BLaER1 treated with 17β-estradiol and CSF1 and Interleukin-3, amounts not matched to agents 10 nM and 100 nM (cell line): ENCODE data around the gene ZNF76.

Experiments used
- H3K27ac ChIP-seq, 11 experiments: shearing (Covaris generic); formaldehyde crosslinking; 2 replicates each; pipeline ENCODE4 v1.8.1; 2022
- H3K27me3 ChIP-seq, 11 experiments: shearing (Covaris generic); formaldehyde crosslinking; 2 replicates each; pipeline ENCODE4 v1.8.1; 2022
- H3K36me3 ChIP-seq, 11 experiments: shearing (Covaris generic); formaldehyde crosslinking; 2 replicates each; pipeline ENCODE4 v1.8.1; 2022
- H3K4me1 ChIP-seq, 10 experiments: shearing (Covaris generic); formaldehyde crosslinking; 2 replicates each; pipeline ENCODE4 v1.8.1; 2022
- H3K4me2 ChIP-seq, 11 experiments: shearing (Covaris generic); formaldehyde crosslinking; 2 replicates each; pipeline ENCODE4 v1.8.1; 2022
- H3K4me3 ChIP-seq, 10 experiments: shearing (Covaris generic); formaldehyde crosslinking; 2 replicates each; pipeline ENCODE4 v1.8.1; 2022
- H3K9ac ChIP-seq, 11 experiments: shearing (Covaris generic); formaldehyde crosslinking; 2 replicates each; pipeline ENCODE4 v1.8.1; 2022
- H3K9me3 ChIP-seq, 11 experiments: shearing (Covaris generic); formaldehyde crosslinking; replicated peaks in 1 of 11; 2 replicates each; pipeline ENCODE4 v1.8.1; 2022
- H4K20me1 ChIP-seq, 11 experiments: shearing (Covaris generic); formaldehyde crosslinking; 2 replicates each; pipeline ENCODE4 v1.8.1; 2022
- Cebpa-rat ChIP-seq, 11 experiments: shearing (Covaris generic); IDR thresholded peaks; 2 replicates each; pipeline ENCODE4 v1.8.1; 2022

Gene ZNF76

DNA sequence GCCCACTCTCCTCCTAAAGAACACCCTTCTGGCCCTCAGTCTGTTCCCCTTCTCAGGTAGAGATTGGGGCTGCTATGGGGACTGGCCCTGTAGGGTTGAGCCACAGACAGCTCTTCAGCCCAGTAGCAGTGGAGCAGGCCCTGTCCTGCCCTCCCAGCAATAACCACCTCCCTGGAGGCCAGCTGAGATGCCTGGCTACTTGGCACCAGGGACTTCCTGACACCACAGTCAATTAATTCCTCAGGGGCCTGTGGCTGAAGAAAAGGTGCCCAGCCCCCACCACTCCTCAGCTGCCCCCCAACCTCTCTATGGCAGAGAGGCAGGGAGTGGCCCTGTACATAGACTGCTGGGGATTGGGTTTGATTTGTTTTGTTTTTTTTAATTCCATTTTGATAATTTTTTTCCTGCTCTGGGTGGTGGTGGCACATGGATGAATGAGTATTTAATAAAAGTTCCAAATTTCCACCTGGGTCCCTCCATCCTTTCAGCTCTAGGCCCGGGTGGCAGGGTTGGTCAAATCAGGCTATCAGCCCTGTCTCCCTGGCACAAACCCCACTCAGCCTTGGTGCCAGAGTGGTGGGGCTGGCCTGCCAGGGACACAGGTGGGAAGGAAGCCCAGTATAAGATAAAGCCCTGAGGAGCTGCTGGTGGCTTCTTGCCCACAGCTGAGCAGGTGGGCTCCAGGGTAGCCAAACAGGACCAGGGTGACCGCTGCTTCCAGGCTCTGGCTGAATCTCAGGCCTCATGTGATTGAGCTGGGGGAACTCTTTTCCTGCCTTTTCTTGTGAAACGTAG lies 36.2 kb downstream of the ZNF76 start:
- Histone ChIP-seq H3K4me3 (peak overlapping the region in 1 of 10 experiments; percentile 4; a peak in 1 of 20 replicates), H4K20me1 (peaks cover 0 to 26% (median 6%) of the 10 kb centered on the region in 11 experiments; a peak in 6 of 22 replicates), H3K9ac (peak overlapping the region in 9 of 11 experiments; percentile 42 to 92 (median 90); a peak in 15 of 22 replicates), H3K4me1 (peaks cover 48 to 96% (median 91%) of the 10 kb centered on the region in 10 experiments), H3K27me3 (no peaks in the 10 kb centered on the region), H3K36me3 (peaks cover 13 to 58% (median 42%) of the 10 kb centered on the region in 11 experiments), H3K27ac (peak overlapping the region in 8 of 11 experiments; percentile 30 to 96 (median 92); a peak in 14 of 22 replicates), H3K4me2 (peak overlapping the region; percentile 2 to 99 (median 97); a peak in 19 of 22 replicates), H3K9me3 (no peaks in the 10 kb centered on the region)
- no peak for TF ChIP-seq Cebpa-rat (IDR thresholded peaks at IDR 0.05)

DNA sequence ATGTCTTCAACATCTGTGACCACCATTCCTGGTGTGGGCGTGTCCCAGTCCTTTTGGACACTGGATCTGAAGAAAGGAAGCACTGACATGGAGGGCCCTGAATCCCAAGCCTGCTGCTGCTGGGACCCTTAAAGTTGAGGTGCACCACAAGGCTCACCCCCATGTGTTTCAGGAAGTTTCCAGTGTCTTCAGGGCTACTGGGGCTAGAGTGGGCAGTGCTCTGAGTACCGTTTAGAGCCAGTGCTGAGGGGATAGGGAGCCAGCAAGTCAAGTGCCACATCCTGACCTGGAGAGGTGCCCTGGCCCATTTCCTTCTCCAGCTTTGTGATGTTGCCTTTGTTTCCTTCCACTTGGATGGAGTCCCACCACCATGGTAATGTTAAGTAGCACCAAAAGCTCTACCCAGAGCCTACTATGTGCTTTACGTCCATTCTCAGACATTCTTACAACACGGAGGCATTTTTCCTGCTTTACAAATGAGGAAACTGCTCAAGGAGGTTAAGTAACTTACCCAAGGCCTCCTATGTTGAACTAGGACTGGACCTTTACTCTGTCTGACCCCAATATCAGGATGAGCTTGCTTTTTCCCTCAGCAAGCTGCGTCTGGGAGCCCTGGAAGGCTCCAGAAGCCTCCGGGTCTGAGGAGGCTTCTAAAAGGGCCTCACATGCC lies 37.5 kb downstream of the ZNF76 start:
- Histone ChIP-seq H3K9ac (peak overlapping the region; percentile 79 to 92 (median 90); a peak in 21 of 22 replicates), H3K27ac (peak overlapping the region; percentile 1 to 96 (median 93); a peak in 21 of 22 replicates), H3K4me3 (peak overlapping the region; percentile 68 to 87 (median 75); a peak in 19 of 20 replicates)

DNA sequence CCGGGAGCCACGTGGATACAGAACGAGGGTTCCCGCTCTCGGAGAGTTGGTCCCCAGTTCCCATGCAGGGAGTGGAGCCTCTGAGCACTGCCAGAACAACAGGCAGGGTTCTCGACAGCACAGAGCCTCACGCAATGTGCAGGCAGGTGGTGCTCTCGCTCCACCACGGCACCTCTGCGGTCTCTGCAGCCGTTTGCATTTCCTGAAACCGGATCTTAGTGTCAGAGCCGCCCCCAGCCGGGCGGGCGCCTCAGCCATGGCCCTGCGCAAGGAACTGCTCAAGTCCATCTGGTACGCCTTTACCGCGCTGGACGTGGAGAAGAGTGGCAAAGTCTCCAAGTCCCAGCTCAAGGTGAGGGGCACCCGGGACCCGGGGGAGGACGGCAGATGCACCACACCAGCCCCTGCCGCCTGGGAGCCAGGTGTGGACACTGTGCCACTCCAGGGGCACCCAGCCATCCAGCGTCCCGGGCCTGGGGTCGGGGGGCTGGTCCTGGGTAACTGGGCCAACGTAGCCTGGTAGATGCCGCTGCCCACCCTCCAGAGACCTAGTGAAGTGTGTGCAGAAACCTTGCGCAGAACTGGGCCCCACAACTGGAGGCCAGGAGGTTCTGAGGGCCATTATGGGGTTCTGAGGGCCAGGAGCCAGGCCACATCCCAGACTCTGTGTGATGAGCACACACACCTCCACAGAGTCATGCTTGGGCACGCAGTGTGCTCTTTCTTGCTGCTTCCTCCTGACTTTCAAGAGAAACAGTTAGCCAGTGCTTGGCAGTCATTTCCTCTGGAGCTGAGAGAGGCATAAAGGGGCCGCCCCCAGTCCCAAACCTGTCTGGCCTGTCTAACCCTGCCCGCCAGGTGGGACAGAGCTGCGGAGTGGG lies 38.3 kb downstream of the ZNF76 start, which contains the start of gene DEF6:
DEF6 (plus strand) TSS at position 218 of the 881 bp plus-strand sequence; CDS start at position 257, 39 bp downstream.
- no peak for TF ChIP-seq Cebpa-rat (IDR thresholded peaks at IDR 0.05)
- H3K9me3 ChIP-seq, result no peaks in the 10 kb centered on the region
- no peaks in the 10 kb centered on the region for H3K27me3 ChIP-seq
- peak within 1 kb of the TSS; percentile 94 to 99 (median 98) for H3K4me2 ChIP-seq
- H3K27ac ChIP-seq, result peak within 1 kb of the TSS; percentile 75 to 96 (median 93)
- H3K4me3 ChIP-seq, result peak within 1 kb of the TSS; percentile 68 to 87 (median 75)
- H3K36me3 ChIP-seq, result peaks cover 0 to 42% (median 24%) of the 10 kb centered on the region in 11 experiments; a peak in 16 of 22 replicates
- peak within 1 kb of the TSS; percentile 79 to 92 (median 90) for H3K9ac ChIP-seq
- H4K20me1 ChIP-seq, result peaks cover 0 to 10% (median 2%) of the 10 kb centered on the region in 11 experiments; a peak in 6 of 22 replicates
- H3K4me1 ChIP-seq, result peaks cover 69 to 100% (median 96%) of the 10 kb centered on the region in 10 experiments

More for the DNA sequence above, 37.5 kb downstream of the ZNF76 start:
- Histone ChIP-seq H3K4me2 (peak overlapping the region; percentile 94 to 99 (median 98)), H3K36me3 (peaks cover 0 to 47% (median 29%) of the 10 kb centered on the region in 11 experiments; a peak in 16 of 22 replicates), H3K9me3 (no peaks in the 10 kb centered on the region), H4K20me1 (peaks cover 0 to 17% (median 6%) of the 10 kb centered on the region in 11 experiments; a peak in 6 of 22 replicates), H3K4me1 (peaks cover 61 to 100% (median 97%) of the 10 kb centered on the region in 10 experiments), H3K27me3 (no peaks in the 10 kb centered on the region)
- TF ChIP-seq Cebpa-rat (IDR thresholded peaks at IDR 0.05), result no peak

DNA sequence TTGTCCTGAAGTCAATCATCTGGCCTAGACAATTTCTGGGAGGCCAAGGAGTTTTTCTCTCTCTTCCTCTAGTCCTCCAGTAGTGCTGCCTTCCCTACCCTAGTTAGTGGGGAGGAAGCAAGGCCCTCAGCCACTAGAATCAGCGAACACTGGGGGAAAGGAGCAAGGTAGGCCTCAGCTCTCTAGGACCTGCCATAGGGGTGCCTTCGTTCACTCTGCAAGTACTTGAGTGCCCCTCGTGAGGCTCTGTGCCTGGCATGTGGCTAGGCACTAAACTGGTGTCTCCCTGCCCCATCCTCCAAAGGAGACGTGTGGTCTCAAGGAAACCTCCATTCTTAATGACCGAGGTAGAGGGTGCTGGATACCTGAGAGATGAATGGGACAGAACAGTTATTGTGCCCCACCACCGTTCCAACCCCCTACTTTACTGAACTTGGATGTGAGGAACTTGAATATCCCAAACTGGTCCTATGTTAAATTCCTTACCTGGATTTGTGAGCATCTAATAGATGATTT lies 39.1 kb downstream of the ZNF76 start:
- H3K4me2 ChIP-seq, result peak overlapping the region; percentile 94 to 99 (median 98)
- peak overlapping the region; percentile 68 to 87 (median 75) for H3K4me3 ChIP-seq
- H3K9ac ChIP-seq, result peak overlapping the region; percentile 79 to 92 (median 90)
- H3K4me1 ChIP-seq, result peaks cover 77 to 100% (median 96%) of the 10 kb centered on the region in 10 experiments
- H4K20me1 ChIP-seq, result peaks cover 0 to 2% (median 0%) of the 10 kb centered on the region in 11 experiments; a peak in 3 of 22 replicates
- H3K36me3 ChIP-seq, result peaks cover 0 to 37% (median 16%) of the 10 kb centered on the region in 11 experiments; a peak in 18 of 22 replicates
- H3K27me3 ChIP-seq, result no peaks in the 10 kb centered on the region
- TF ChIP-seq Cebpa-rat (IDR thresholded peaks at IDR 0.05), result no peak
- H3K27ac ChIP-seq, result peak overlapping the region; percentile 75 to 96 (median 93)
- no peaks in the 10 kb centered on the region for H3K9me3 ChIP-seq

DNA sequence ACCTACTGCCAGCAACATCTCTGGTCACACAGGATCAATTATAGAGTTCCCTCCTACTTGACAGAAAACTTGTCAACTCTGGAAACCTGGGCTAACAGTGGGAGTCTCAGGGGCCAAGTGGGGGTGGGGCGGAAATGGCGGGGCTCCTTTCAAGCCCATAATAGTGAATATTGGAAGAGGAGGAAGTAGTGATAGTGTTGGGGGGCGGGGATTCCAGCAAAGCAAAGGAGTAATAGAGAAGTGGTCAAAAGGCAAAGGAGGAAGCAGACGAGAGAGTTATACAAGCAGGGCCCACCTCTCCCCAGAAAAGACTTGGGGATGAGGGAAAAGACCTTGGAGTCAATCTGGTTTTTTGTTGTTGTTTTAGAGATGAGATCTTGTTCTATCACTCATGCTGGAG lies 40.1 kb downstream of the ZNF76 start:
- H3K9me3 ChIP-seq, result no peaks in the 10 kb centered on the region
- H3K4me2 ChIP-seq, result peak overlapping the region; percentile 94 to 99 (median 98)
- peak overlapping the region; percentile 48 to 92 (median 88); a peak in 21 of 22 replicates for H3K9ac ChIP-seq
- H3K27me3 ChIP-seq, result no peaks in the 10 kb centered on the region
- H3K27ac ChIP-seq, result peak overlapping the region; percentile 71 to 96 (median 93)
- peaks cover 0 to 40% (median 16%) of the 10 kb centered on the region in 11 experiments; a peak in 19 of 22 replicates for H3K36me3 ChIP-seq
- peaks cover 87 to 100% (median 98%) of the 10 kb centered on the region in 10 experiments for H3K4me1 ChIP-seq
- TF ChIP-seq Cebpa-rat (IDR thresholded peaks at IDR 0.05), result no peak
- no peaks in the 10 kb centered on the region; a peak in 2 of 22 replicates for H4K20me1 ChIP-seq
- H3K4me3 ChIP-seq, result peak overlapping the region; percentile 35 to 87 (median 75)

- Histone ChIP-seq H3K4me3 (peak overlapping the region in 7 of 10 experiments; percentile 33 to 87 (median 49); a peak in 11 of 20 replicates), H3K36me3 (peaks cover 6 to 40% (median 23%) of the 10 kb centered on the region in 11 experiments; a peak in 19 of 22 replicates), H3K9me3 (no peaks in the 10 kb centered on the region), H3K27me3 (no peaks in the 10 kb centered on the region), H3K27ac (peak overlapping the region; percentile 71 to 96 (median 93)), H3K9ac (peak overlapping the region in 8 of 11 experiments; percentile 4 to 91 (median 79); a peak in 11 of 22 replicates), H3K4me2 (peak overlapping the region; percentile 94 to 99 (median 98)), H4K20me1 (no peaks in the 10 kb centered on the region; a peak in 3 of 22 replicates), H3K4me1 (peaks cover 83 to 99% (median 94%) of the 10 kb centered on the region in 10 experiments)
- no peak for TF ChIP-seq Cebpa-rat (IDR thresholded peaks at IDR 0.05)
Measured at GRCh38 chr6:35300848-35301247, 41.3 kb downstream of the ZNF76 start.

DNA sequence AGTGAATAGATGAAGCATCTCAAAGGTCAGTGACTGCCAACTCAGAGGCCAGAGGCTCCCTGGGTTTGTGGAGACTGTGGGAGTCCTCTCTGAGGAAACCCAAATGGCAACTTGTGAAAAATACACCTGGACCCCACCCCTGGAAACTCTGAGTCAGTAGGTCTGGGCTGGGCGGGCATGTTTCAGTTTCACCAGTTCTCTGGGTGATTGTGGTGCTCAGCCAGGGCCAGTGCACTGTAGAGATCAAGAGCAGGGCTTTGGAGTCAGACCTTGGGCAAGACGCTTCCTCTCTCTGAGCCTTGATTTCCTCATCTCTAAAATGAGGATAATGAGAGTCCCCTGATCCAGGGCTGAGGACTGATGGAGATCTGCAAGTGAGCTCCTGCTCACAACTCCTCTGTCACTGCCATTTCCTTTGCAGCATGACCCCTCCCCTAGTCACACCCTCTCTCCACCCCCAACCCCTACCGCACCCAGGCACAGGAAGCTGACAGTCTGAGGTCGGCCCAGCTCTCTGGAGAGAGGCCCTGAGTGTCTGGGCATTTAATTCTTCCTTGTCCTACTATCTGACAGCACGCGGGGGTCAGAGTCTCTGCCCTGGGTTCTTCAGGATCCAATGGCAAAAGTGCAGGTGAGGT lies 43.2 kb downstream of the ZNF76 start:
- H3K36me3 ChIP-seq, result peaks cover 13 to 47% (median 34%) of the 10 kb centered on the region in 11 experiments; a peak in 20 of 22 replicates
- no peaks in the 10 kb centered on the region for H3K9me3 ChIP-seq
- H3K4me1 ChIP-seq, result peaks cover 65 to 89% (median 77%) of the 10 kb centered on the region in 10 experiments
- H3K27ac ChIP-seq, result peak overlapping the region; percentile 54 to 96 (median 92)
- peak overlapping the region; percentile 66 to 81 (median 76) for H3K9ac ChIP-seq
- TF ChIP-seq Cebpa-rat (IDR thresholded peaks at IDR 0.05), result peak in 6 of 11 experiments; percentile 28 to 78 (median 46); a peak in 9 of 22 replicates
- peak overlapping the region; percentile 13 to 66 (median 48); a peak in 18 of 20 replicates for H3K4me3 ChIP-seq
- no peaks in the 10 kb centered on the region; a peak in 3 of 22 replicates for H4K20me1 ChIP-seq
- no peaks in the 10 kb centered on the region for H3K27me3 ChIP-seq
- H3K4me2 ChIP-seq, result peak overlapping the region; percentile 82 to 99 (median 96)
